Gastrocnemius medialis (tissue), 4 donors: ENCODE results near the gene ALDH3A2. TPM values are rescaled to one million over a fixed set of nuclear protein-coding genes. Genes with fewer than 3 reads are reported as not detected.

Experiments used
- ATAC-seq, 2 donors: fragments of 150-250 bp; one replicate each; pipeline ENCODE4 v1.9.1; 2016
- DNase-seq, 2 donors: peaks; one replicate each; pipeline ENCODE4 v3.0.0-alpha.2; 2019
- H3K27ac ChIP-seq, 4 donors: fragments of 200-600 bp; sonication (generic); 1 replicate in 1 of 4; 2 replicates in 3 of 4; pipeline ENCODE4 v1.5.1; 2016 to 2018; ENCODE audit warnings: mild to moderate bottlenecking in 2 of 4, moderate library complexity in 1 of 4
- H3K27me3 ChIP-seq, 3 donors: fragments of 200-600 bp; sonication (generic) in 2 of 3; 1 replicate in 1 of 3; 2 replicates in 2 of 3; pipeline versions ENCODE4 v1.5.1 to v1.6.0; 2016 to 2019; ENCODE audit warnings: mild to moderate bottlenecking in 1 of 3, moderate library complexity in 1 of 3
- H3K36me3 ChIP-seq, 2 donors: fragments of 200-600 bp; sonication (generic) in 1 of 2; one replicate each; pipeline ENCODE4 v1.5.1; 2017 to 2018
- H3K4me1 ChIP-seq, 2 donors: fragments of 200-600 bp; sonication (generic) in 1 of 2; one replicate each; pipeline ENCODE4 v1.5.1; 2016 to 2017; ENCODE audit warnings: mild to moderate bottlenecking in 2 of 2
- H3K4me3 ChIP-seq, 4 donors: fragments of 200-600 bp; sonication (generic) in 3 of 4; 1 replicate in 1 of 4; 2 replicates in 3 of 4; pipeline ENCODE4 v1.5.1; 2016 to 2019; ENCODE audit warnings: mild to moderate bottlenecking in 2 of 4
- H3K9me3 ChIP-seq, 3 donors: fragments of 200-600 bp; sonication (generic) in 2 of 3; 1 replicate in 1 of 3; 2 replicates in 2 of 3; pipeline ENCODE4 v1.5.1; 2016 to 2019
- CTCF ChIP-seq, 5 experiments: fragments of 450-650 bp in 3 of 5; fragments of 200-600 bp in 2 of 5; sonication (generic) in 2 of 5; IDR thresholded peaks in 4 of 5; conservative IDR thresholded peaks in 1 of 5; 1 replicate in 4 of 5; 2 replicates in 1 of 5; pipeline ENCODE4 v1.5.1; 2016 to 2019; ENCODE audit warnings: antibody characterized with exemption in 5 of 5, mild to moderate bottlenecking in 3 of 5, moderate library complexity in 3 of 5
- POLR2A ChIP-seq, 2 donors: fragments of 450-650 bp; IDR thresholded peaks; one replicate each; pipeline ENCODE4 v1.6.1; 2017; ENCODE audit warnings: antibody characterized with exemption in 2 of 2, mild to moderate bottlenecking in 2 of 2, moderate library complexity in 2 of 2
- in situ Hi-C, 4 donors: fragments of 200-750 bp; cut with MboI; loops; one replicate each; pipeline versions ENCODE4 v1.15.0 to v1.8.0; 2017; ENCODE audit warnings: low sequenced_read_pairs in 4 of 4
- intact Hi-C: fragments of 100-400 bp; cut with DNase I; formaldehyde crosslinking; loops from one replicate; pipeline ENCODE4 v1.15.1; 2023; ENCODE audit warnings: low total_unique reads
- total RNA-seq, 4 donors: library from RNA; depleted of rRNA; stranded (reverse); fragments of >200 nt; gene quantifications; one replicate each; pipeline versions ENCODE4 v1.1.0 to v1.2.3, GENCODE V29; 2016

Gene ALDH3A2
- total RNA-seq, 4 donors from 2014 or later, result 87.6 to 117 (median 98.2) TPM

GRCh38 chr17:19670908-19671307 lies 22.4 kb downstream of the ALDH3A2 start:
- peak overlapping the region in 2 of 4 donors; percentile 74 to 87 for H3K27ac ChIP-seq
- DNase-seq (no peak), ATAC-seq (no peak)
- no peak for TF ChIP-seq CTCF (IDR thresholded peaks at IDR 0.05 in 4 of 5, conservative IDR thresholded peaks at IDR 0.05 in 1 of 5)
- TF ChIP-seq POLR2A (IDR thresholded peaks at IDR 0.05), result no peak
- intact Hi-C loops, result loop anchor here (5.0 kb wide), 1 partner anchor 81 kb away; no protein-coding TSS in a partner anchor
- H3K9me3 ChIP-seq, result no peaks in the 10 kb centered on the region
- H3K27me3 ChIP-seq, result no peaks in the 10 kb centered on the region
- H3K4me3 ChIP-seq, result no peak overlapping the region
- peaks cover 0 to 10% of the 10 kb centered on the region in 2 donors for H3K36me3 ChIP-seq
- peaks cover 0 to 15% of the 10 kb centered on the region in 2 donors for H3K4me1 ChIP-seq
- in situ Hi-C loops, result loop anchor here in 1 of 4 donors (10.0 kb wide), 1 partner anchor 64 kb away; no protein-coding TSS in a partner anchor

- no peaks in the 10 kb centered on the region for H3K27me3 ChIP-seq
- in situ Hi-C loops, result loop anchor here in 1 of 4 donors (10.0 kb wide), 1 partner anchor 63 kb away; no protein-coding TSS in a partner anchor
Observed at GRCh38 chr17:19671433-19671832, 22.9 kb downstream of the ALDH3A2 start.

GRCh38 chr17:19672009-19672750 lies 23.6 kb downstream of the ALDH3A2 start:
- TF ChIP-seq POLR2A (IDR thresholded peaks at IDR 0.05) (no peak), CTCF (IDR thresholded peaks at IDR 0.05 in 4 of 5, conservative IDR thresholded peaks at IDR 0.05 in 1 of 5) (no peak)
- H3K4me1 ChIP-seq, result peaks cover 0 to 15% of the 10 kb centered on the region in 2 donors
- DNase-seq (peak; percentile 59 to 77), ATAC-seq (peak; percentile 99 to 100)
- peaks cover 0 to 22% of the 10 kb centered on the region in 2 donors for H3K36me3 ChIP-seq
- H3K9me3 ChIP-seq, result no peaks in the 10 kb centered on the region
- no peak overlapping the region for H3K4me3 ChIP-seq
- H3K27me3 ChIP-seq, result no peaks in the 10 kb centered on the region
- in situ Hi-C loops (loop anchor here in 1 of 4 donors (10.0 kb wide), 1 partner anchor 63 kb away; no protein-coding TSS in a partner anchor), intact Hi-C loops (loop anchor here (5.0 kb wide), 1 partner anchor 80 kb away; no protein-coding TSS in a partner anchor)
- H3K27ac ChIP-seq, result peak overlapping the region; percentile 74 to 87 (median 76)

More at GRCh38 chr17:19671433-19671832, 22.9 kb downstream of the ALDH3A2 start:
- H3K4me3 ChIP-seq, result no peak overlapping the region
- H3K27ac ChIP-seq, result peak overlapping the region; percentile 74 to 87 (median 76)
- intact Hi-C loops, result loop anchor here (5.0 kb wide), 1 partner anchor 81 kb away; no protein-coding TSS in a partner anchor
- DNase-seq (peak in 1 of 2 donors; percentile 16), ATAC-seq (peak; percentile 34 to 60)
- H3K4me1 ChIP-seq, result peaks cover 0 to 15% of the 10 kb centered on the region in 2 donors
- TF ChIP-seq POLR2A (IDR thresholded peaks at IDR 0.05) (no peak), CTCF (IDR thresholded peaks at IDR 0.05 in 4 of 5, conservative IDR thresholded peaks at IDR 0.05 in 1 of 5) (no peak)
- peaks cover 0 to 15% of the 10 kb centered on the region in 2 donors for H3K36me3 ChIP-seq
- no peaks in the 10 kb centered on the region for H3K9me3 ChIP-seq

- no peak for TF ChIP-seq POLR2A (IDR thresholded peaks at IDR 0.05)
- TF ChIP-seq CTCF (IDR thresholded peaks at IDR 0.05 in 4 of 5, conservative IDR thresholded peaks at IDR 0.05 in 1 of 5), result no peak
- Histone ChIP-seq H3K27me3 (no peaks in the 10 kb centered on the region), H3K4me3 (no peak overlapping the region), H3K27ac (peak overlapping the region; percentile 74 to 87 (median 76)), H3K36me3 (peaks cover 0 to 23% of the 10 kb centered on the region in 2 donors), H3K4me1 (peaks cover 0 to 15% of the 10 kb centered on the region in 2 donors), H3K9me3 (no peaks in the 10 kb centered on the region)
- intact Hi-C loops (loop anchor here (5.0 kb wide), 1 partner anchor 79 kb away; no protein-coding TSS in a partner anchor), in situ Hi-C loops (loop anchor here in 1 of 4 donors (10.0 kb wide), 1 partner anchor 61 kb away; no protein-coding TSS in a partner anchor)
- no peak for ATAC-seq
- DNase-seq, result no peak
Observed at GRCh38 chr17:19673623-19674022, 25.1 kb downstream of the ALDH3A2 start.
